ENCODE data around the gene GRM1.
"Not testable (repeated sequence)": the region's sequence is repeated elsewhere in the genome, so short reads cannot be mapped to it uniquely, and the experiment has no call there.

Gene GRM1

DNA sequence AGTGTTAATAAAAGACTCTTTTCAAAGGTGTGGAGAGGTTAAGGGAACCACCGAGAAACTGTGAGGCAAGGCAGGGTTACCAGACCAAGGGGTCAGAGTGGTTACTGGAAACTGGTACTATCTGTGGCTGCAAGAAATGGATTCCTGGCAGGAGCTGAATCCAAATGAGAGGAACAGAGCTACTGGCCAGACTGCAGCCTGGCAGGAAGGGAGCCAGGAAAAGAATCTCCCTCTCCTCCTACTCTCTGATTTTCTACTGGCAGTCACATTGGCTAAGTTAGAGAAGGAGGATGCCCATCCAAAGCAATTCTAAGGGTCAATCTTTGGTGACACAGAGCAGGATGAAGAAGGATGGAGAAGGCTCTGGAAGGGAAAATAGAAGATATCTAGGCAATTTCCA, 211.5 kb downstream of the GRM1 start:
- Histone ChIP-seq H3K9ac (ENCODE audit: low read length) (no peak overlapping the region), H3K27me3 (ENCODE audit: low read depth, low read length) (no peaks in the 10 kb centered on the region), H3K4me3 (ENCODE audit: low read length) (no peak overlapping the region)

DNA sequence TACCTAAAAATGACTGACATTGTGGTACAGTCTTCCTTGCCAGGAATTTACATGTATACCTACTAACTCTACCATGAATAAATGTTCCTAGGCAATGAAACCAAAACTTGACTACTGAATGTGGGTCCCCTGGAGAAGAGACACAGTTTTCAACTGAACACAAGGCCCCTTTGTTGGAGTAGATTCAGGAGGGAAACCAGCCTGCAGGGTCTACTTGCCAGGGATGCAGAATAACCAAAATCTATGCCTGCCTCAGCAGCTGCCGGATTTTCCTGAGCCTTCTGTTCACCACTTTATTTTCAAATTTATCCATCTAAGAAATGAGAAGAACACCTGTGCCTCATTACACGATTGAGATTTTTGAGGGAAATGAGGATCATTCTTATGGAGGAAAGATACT, 211.9 kb downstream of the GRM1 start:
- H3K4me3 ChIP-seq (ENCODE audit: low read length): no peak overlapping the region
- no peaks in the 10 kb centered on the region for H3K4me1 ChIP-seq (ENCODE audit: low read length)
- no peaks in the 10 kb centered on the region for H3K36me3 ChIP-seq (replicated peaks; ENCODE audit: low read depth, low read length)
- H3K79me2 ChIP-seq (ENCODE audit: low read length): no peaks in the 10 kb centered on the region
- no peak overlapping the region for H3K4me2 ChIP-seq (ENCODE audit: low read length)
- no peaks in the 10 kb centered on the region for H4K20me1 ChIP-seq (ENCODE audit: insufficient read depth, low read length)
- no peaks in the 10 kb centered on the region for H3K9me3 ChIP-seq (ENCODE audit: insufficient read depth, low read length)
- no peaks in the 10 kb centered on the region for H3K27me3 ChIP-seq (ENCODE audit: low read depth, low read length)
- no peak overlapping the region for H2AFZ ChIP-seq (ENCODE audit: low read depth, low read length)
- H3K27ac ChIP-seq (ENCODE audit: low read length): no peak overlapping the region
- TF ChIP-seq, protein P1, sequence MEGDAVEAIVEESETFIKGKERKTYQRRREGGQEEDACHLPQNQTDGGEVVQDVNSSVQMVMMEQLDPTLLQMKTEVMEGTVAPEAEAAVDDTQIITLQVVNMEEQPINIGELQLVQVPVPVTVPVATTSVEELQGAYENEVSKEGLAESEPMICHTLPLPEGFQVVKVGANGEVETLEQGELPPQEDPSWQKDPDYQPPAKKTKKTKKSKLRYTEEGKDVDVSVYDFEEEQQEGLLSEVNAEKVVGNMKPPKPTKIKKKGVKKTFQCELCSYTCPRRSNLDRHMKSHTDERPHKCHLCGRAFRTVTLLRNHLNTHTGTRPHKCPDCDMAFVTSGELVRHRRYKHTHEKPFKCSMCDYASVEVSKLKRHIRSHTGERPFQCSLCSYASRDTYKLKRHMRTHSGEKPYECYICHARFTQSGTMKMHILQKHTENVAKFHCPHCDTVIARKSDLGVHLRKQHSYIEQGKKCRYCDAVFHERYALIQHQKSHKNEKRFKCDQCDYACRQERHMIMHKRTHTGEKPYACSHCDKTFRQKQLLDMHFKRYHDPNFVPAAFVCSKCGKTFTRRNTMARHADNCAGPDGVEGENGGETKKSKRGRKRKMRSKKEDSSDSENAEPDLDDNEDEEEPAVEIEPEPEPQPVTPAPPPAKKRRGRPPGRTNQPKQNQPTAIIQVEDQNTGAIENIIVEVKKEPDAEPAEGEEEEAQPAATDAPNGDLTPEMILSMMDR (IDR thresholded peaks at IDR 0.05; ENCODE audit: low read depth, low read length): no peak
- TF ChIP-seq EZH2phosphoT487 (IDR thresholded peaks at IDR 0.05; ENCODE audit: low read depth): no peak
- no peak overlapping the region for H3K9ac ChIP-seq (ENCODE audit: low read length)

More for the DNA sequence above, 211.5 kb downstream of the GRM1 start:
- no peak for TF ChIP-seq EZH2phosphoT487 (IDR thresholded peaks at IDR 0.05; ENCODE audit: low read depth)
- TF ChIP-seq, protein P1 (IDR thresholded peaks at IDR 0.05; ENCODE audit: low read depth, low read length): no peak
- Histone ChIP-seq H4K20me1 (ENCODE audit: insufficient read depth, low read length) (no peaks in the 10 kb centered on the region), H3K4me1 (ENCODE audit: low read length) (no peaks in the 10 kb centered on the region), H3K9me3 (ENCODE audit: insufficient read depth, low read length) (no peaks in the 10 kb centered on the region), H3K4me2 (ENCODE audit: low read length) (no peak overlapping the region), H3K36me3 (replicated peaks; ENCODE audit: low read depth, low read length) (no peaks in the 10 kb centered on the region), H2AFZ (ENCODE audit: low read depth, low read length) (no peak overlapping the region), H3K79me2 (ENCODE audit: low read length) (no peaks in the 10 kb centered on the region), H3K27ac (ENCODE audit: low read length) (no peak overlapping the region)

GRCh38 chr6:146243646-146244045, 214.8 kb downstream of the GRM1 start:
- not testable (repeated sequence) for H3K4me1 ChIP-seq (ENCODE audit: low read length); H3K27ac ChIP-seq (ENCODE audit: low read length); H3K79me2 ChIP-seq (ENCODE audit: low read length); H3K36me3 ChIP-seq (replicated peaks; ENCODE audit: low read depth, low read length); H3K9me3 ChIP-seq (ENCODE audit: insufficient read depth, low read length); H3K9ac ChIP-seq (ENCODE audit: low read length); H2AFZ ChIP-seq (ENCODE audit: low read depth, low read length); H3K4me2 ChIP-seq (ENCODE audit: low read length); H3K4me3 ChIP-seq (ENCODE audit: low read length); H3K27me3 ChIP-seq (ENCODE audit: low read depth, low read length); H4K20me1 ChIP-seq (ENCODE audit: insufficient read depth, low read length)

GRCh38 chr6:146244630-146245143, 215.8 kb downstream of the GRM1 start:
- Histone ChIP-seq H3K9me3 (ENCODE audit: insufficient read depth, low read length) (no peaks in the 10 kb centered on the region), H3K79me2 (ENCODE audit: low read length) (no peaks in the 10 kb centered on the region), H3K36me3 (replicated peaks; ENCODE audit: low read depth, low read length) (no peaks in the 10 kb centered on the region), H3K4me1 (ENCODE audit: low read length) (no peaks in the 10 kb centered on the region), H3K27ac (ENCODE audit: low read length) (no peak overlapping the region), H3K9ac (ENCODE audit: low read length) (no peak overlapping the region), H3K4me3 (ENCODE audit: low read length) (no peak overlapping the region), H3K27me3 (ENCODE audit: low read depth, low read length) (no peaks in the 10 kb centered on the region), H4K20me1 (ENCODE audit: insufficient read depth, low read length) (no peaks in the 10 kb centered on the region), H3K4me2 (ENCODE audit: low read length) (no peak overlapping the region), H2AFZ (ENCODE audit: low read depth, low read length) (no peak overlapping the region)
- TF ChIP-seq, protein P1 (IDR thresholded peaks at IDR 0.05; ENCODE audit: low read depth, low read length): no peak
- TF ChIP-seq EZH2phosphoT487 (IDR thresholded peaks at IDR 0.05; ENCODE audit: low read depth): no peak

DNA sequence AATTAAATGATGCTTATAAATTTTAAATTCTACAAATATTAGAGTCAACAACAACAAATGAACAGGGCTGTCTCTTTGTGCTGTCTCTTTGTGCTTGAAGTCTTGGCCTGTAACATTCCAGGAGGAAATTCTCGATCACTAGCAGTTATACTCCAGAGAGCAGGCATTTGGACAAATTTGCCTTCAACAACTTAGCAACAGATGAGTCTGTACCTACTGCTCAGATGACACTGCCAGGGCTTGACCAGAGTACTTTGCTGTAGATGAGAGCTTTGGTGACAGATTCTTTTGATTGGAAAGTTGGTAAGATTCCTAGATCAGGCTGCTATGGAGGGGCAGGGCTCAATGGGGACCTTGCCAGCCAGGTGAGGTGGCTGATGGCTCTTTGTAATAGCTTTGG, 217.2 kb downstream of the GRM1 start:
- H3K4me2 ChIP-seq (ENCODE audit: low read length): no peak overlapping the region
- H3K27ac ChIP-seq (ENCODE audit: low read length): no peak overlapping the region
- no peaks in the 10 kb centered on the region for H3K79me2 ChIP-seq (ENCODE audit: low read length)
- H3K9me3 ChIP-seq (ENCODE audit: insufficient read depth, low read length): no peaks in the 10 kb centered on the region
- no peak overlapping the region for H2AFZ ChIP-seq (ENCODE audit: low read depth, low read length)
- no peak overlapping the region for H3K9ac ChIP-seq (ENCODE audit: low read length)
- no peak overlapping the region for H3K4me3 ChIP-seq (ENCODE audit: low read length)
- no peaks in the 10 kb centered on the region for H3K36me3 ChIP-seq (replicated peaks; ENCODE audit: low read depth, low read length)
- H3K27me3 ChIP-seq (ENCODE audit: low read depth, low read length): no peaks in the 10 kb centered on the region
- no peaks in the 10 kb centered on the region for H3K4me1 ChIP-seq (ENCODE audit: low read length)
- no peak for TF ChIP-seq EZH2phosphoT487 (IDR thresholded peaks at IDR 0.05; ENCODE audit: low read depth)
- TF ChIP-seq, protein P1 (IDR thresholded peaks at IDR 0.05; ENCODE audit: low read depth, low read length): no peak
- H4K20me1 ChIP-seq (ENCODE audit: insufficient read depth, low read length): no peaks in the 10 kb centered on the region

Measured in OCI-LY3 (cell line).